Body of pancreas (tissue), 4 donors: ENCODE measurements around the gene DCAF8. TPM values are rescaled to one million over a fixed set of nuclear protein-coding genes. Genes with fewer than 3 reads are reported as not detected.

Experiments
- ATAC-seq: fragments of 150-250 bp; one replicate; pipeline ENCODE4 v1.9.1; 2016
- DNase-seq, 4 donors: peaks; one replicate each; pipeline ENCODE4 v3.0.0-alpha.2; 2019
- H3K27ac ChIP-seq, 4 donors: fragments of 200-600 bp; sonication (generic); 1 replicate in 3 of 4; 2 replicates in 1 of 4; pipeline versions ENCODE4 v1.5.1 to v1.6.1; 2016 to 2019; ENCODE audit warnings: mild to moderate bottlenecking in 1 of 4, mixed read lengths in 1 of 4, moderate library complexity in 1 of 4
- H3K27me3 ChIP-seq, 2 donors: fragments of 200-600 bp; sonication (generic); one replicate each; pipeline ENCODE4 v1.6.0; 2016; ENCODE audit warnings: mild to moderate bottlenecking in 1 of 2
- H3K36me3 ChIP-seq, 2 donors: fragments of 200-600 bp; sonication (generic); replicated peaks in 1 of 2; 2 replicates each; pipeline ENCODE4 v1.5.1; 2016; ENCODE audit warnings: low read depth in 2 of 2; ENCODE audit not compliant: insufficient read depth in 1 of 2
- H3K4me1 ChIP-seq: fragments of 200-600 bp; sonication (generic); one replicate; pipeline ENCODE4 v1.6.0; 2016
- H3K4me3 ChIP-seq, 2 donors: fragments of 200-600 bp; sonication (generic); 1 replicate in 1 of 2; 2 replicates in 1 of 2; pipeline ENCODE4 v1.5.1; 2016 to 2019
- H3K9me3 ChIP-seq, 3 donors: fragments of 200-600 bp; sonication (generic); 1 replicate in 2 of 3; 2 replicates in 1 of 3; pipeline ENCODE4 v1.5.1; 2016
- CTCF ChIP-seq, 7 experiments: fragments of 450-650 bp in 4 of 7; fragments of 200-600 bp in 3 of 7; sonication (generic) in 3 of 7; IDR thresholded peaks; one replicate each; pipeline ENCODE4 v1.5.1; 2016 to 2019; ENCODE audit warnings: antibody characterized with exemption in 7 of 7
- POLR2A ChIP-seq, 3 donors: fragments of 450-650 bp; IDR thresholded peaks; one replicate each; pipeline ENCODE4 v1.6.1; 2016; ENCODE audit warnings: antibody characterized with exemption in 3 of 3, mild to moderate bottlenecking in 2 of 3
- WGBS, 2 donors: methylation state at CpG; one replicate each; pipeline ENCODE4 v1.1.5; 2017; 5-methylcytosine and 5-hydroxymethylcytosine counted together
- intact Hi-C: fragments of 100-400 bp; cut with DNase I; formaldehyde crosslinking; loops from one replicate; pipeline ENCODE4 v1.15.1; 2023
- total RNA-seq, 2 donors: library from RNA; depleted of rRNA; stranded (reverse); fragments of >200 nt; gene quantifications; one replicate each; pipeline ENCODE4 v1.1.0, GENCODE V29; 2016

DCAF8 gene
- total RNA-seq, 2 donors from 2014 or later = 123 to 190 TPM

- H3K4me3 ChIP-seq = no peak overlapping the region
- H3K4me1 ChIP-seq = no peaks in the 10 kb centered on the region
- ATAC-seq (no peak), DNase-seq (no peak)
- H3K36me3 ChIP-seq = no peaks in the 10 kb centered on the region
- H3K27me3 ChIP-seq = no peaks in the 10 kb centered on the region
- no peak for TF ChIP-seq CTCF (IDR thresholded peaks at IDR 0.05)
- no peak for TF ChIP-seq POLR2A (IDR thresholded peaks at IDR 0.05)
- intact Hi-C loops = no loop called here
- H3K27ac ChIP-seq = no peak overlapping the region
- 54 to 67% methylated on average over 15 of the region's 15 CpGs for WGBS, 2 donors
- no peaks in the 10 kb centered on the region for H3K9me3 ChIP-seq
These were observed 92.6 kb downstream of the DCAF8 start for GRCh38 chr1:160169553-160170399.

- DNase-seq = no peak
- intact Hi-C loops = no loop called here
- no peak overlapping the region for H3K4me3 ChIP-seq
- H3K36me3 ChIP-seq = no peaks in the 10 kb centered on the region
- no peaks in the 10 kb centered on the region for H3K9me3 ChIP-seq
- no peaks in the 10 kb centered on the region for H3K4me1 ChIP-seq
- WGBS, 2 donors = 84 to 85% methylated on average over 13 of the region's 13 CpGs
- no peak for ATAC-seq
- H3K27me3 ChIP-seq = no peaks in the 10 kb centered on the region
- no peak overlapping the region for H3K27ac ChIP-seq
- TF ChIP-seq POLR2A (IDR thresholded peaks at IDR 0.05) (no peak), CTCF (IDR thresholded peaks at IDR 0.05) (no peak)
These were observed 93.6 kb downstream of the DCAF8 start for GRCh38 chr1:160168609-160169369.

GRCh38 chr1:160168016-160168415 is 94.3 kb downstream of the DCAF8 start:
- no peak for DNase-seq

GRCh38 chr1:160167580-160167979 is 94.8 kb downstream of the DCAF8 start:
- WGBS, 2 donors = 92 to 93% methylated on average over 6 of the region's 6 CpGs
- no peak overlapping the region for H3K27ac ChIP-seq
- DNase-seq = no peak
- H3K9me3 ChIP-seq = no peaks in the 10 kb centered on the region
- H3K4me3 ChIP-seq = no peak overlapping the region
- H3K4me1 ChIP-seq = no peaks in the 10 kb centered on the region
- intact Hi-C loops = no loop called here
- no peak for ATAC-seq
- TF ChIP-seq POLR2A (IDR thresholded peaks at IDR 0.05) (no peak), CTCF (IDR thresholded peaks at IDR 0.05) (no peak)
- H3K36me3 ChIP-seq = no peaks in the 10 kb centered on the region
- no peaks in the 10 kb centered on the region for H3K27me3 ChIP-seq

More at GRCh38 chr1:160168016-160168415, 94.3 kb downstream of the DCAF8 start:
- H3K27me3 ChIP-seq = no peaks in the 10 kb centered on the region
- WGBS, 2 donors = 58 to 66% methylated on average over 5 of the region's 5 CpGs
- H3K36me3 ChIP-seq = no peaks in the 10 kb centered on the region
- ATAC-seq = no peak
- no peak overlapping the region for H3K4me3 ChIP-seq
- intact Hi-C loops = no loop called here
- no peaks in the 10 kb centered on the region for H3K9me3 ChIP-seq
- TF ChIP-seq CTCF (IDR thresholded peaks at IDR 0.05) (no peak), POLR2A (IDR thresholded peaks at IDR 0.05) (no peak)
- H3K27ac ChIP-seq = no peak overlapping the region
- no peaks in the 10 kb centered on the region for H3K4me1 ChIP-seq
